Liver (tissue), 3 donors: ENCODE data around the gene PCNX2.

Experiments
- EGR1 ChIP-seq, 2 donors: IDR thresholded peaks; 2 replicates each; pipeline ENCODE4 v1.6.1; 2016 to 2018; ENCODE audit warnings: antibody characterized with exemption in 2 of 2, low read depth in 2 of 2
- FOXA1 ChIP-seq: IDR thresholded peaks from 2 replicates; pipeline ENCODE4 v1.6.1; 2016; ENCODE audit warnings: antibody characterized with exemption
- SP1 ChIP-seq: IDR thresholded peaks from 2 replicates; pipeline ENCODE4 v1.6.1; 2018; ENCODE audit warnings: antibody characterized with exemption, mild to moderate bottlenecking
- TAF1 ChIP-seq: conservative IDR thresholded peaks from 2 replicates; pipeline ENCODE4 v1.6.1; 2016; ENCODE audit warnings: antibody characterized with exemption, mild to moderate bottlenecking
- YY1 ChIP-seq: IDR thresholded peaks from 2 replicates; pipeline ENCODE4 v1.6.1; 2016; ENCODE audit warnings: antibody characterized with exemption, mild to moderate bottlenecking
- TF ChIP-seq, protein P1 (sequence below): fragments of 150-350 bp; IDR thresholded peaks from 2 replicates; pipeline ENCODE4 v1.5.1; 2017; ENCODE audit warnings: improper control_type of control experiment, low read depth, low read length; ENCODE audit not compliant: missing input control
- TF ChIP-seq, protein P2 (sequence below): IDR thresholded peaks from 2 replicates; pipeline ENCODE4 v1.6.1; 2016; ENCODE audit warnings: antibody characterized with exemption
- TF ChIP-seq, protein P3 (sequence below): IDR thresholded peaks from 2 replicates; pipeline ENCODE4 v1.6.1; 2016; ENCODE audit warnings: antibody characterized with exemption, mild to moderate bottlenecking
- donor health status: healthy.
- donor health status: healthy.

- TF ChIP-seq, protein P1, sequence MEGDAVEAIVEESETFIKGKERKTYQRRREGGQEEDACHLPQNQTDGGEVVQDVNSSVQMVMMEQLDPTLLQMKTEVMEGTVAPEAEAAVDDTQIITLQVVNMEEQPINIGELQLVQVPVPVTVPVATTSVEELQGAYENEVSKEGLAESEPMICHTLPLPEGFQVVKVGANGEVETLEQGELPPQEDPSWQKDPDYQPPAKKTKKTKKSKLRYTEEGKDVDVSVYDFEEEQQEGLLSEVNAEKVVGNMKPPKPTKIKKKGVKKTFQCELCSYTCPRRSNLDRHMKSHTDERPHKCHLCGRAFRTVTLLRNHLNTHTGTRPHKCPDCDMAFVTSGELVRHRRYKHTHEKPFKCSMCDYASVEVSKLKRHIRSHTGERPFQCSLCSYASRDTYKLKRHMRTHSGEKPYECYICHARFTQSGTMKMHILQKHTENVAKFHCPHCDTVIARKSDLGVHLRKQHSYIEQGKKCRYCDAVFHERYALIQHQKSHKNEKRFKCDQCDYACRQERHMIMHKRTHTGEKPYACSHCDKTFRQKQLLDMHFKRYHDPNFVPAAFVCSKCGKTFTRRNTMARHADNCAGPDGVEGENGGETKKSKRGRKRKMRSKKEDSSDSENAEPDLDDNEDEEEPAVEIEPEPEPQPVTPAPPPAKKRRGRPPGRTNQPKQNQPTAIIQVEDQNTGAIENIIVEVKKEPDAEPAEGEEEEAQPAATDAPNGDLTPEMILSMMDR, result no peak
- TF ChIP-seq SP1 (no peak), TAF1 (no peak), EGR1 (IDR thresholded peaks at IDR 0.05; ENCODE audit: low read depth in 2 of 2) (no peak), FOXA1 (no peak), YY1 (no peak)
- TF ChIP-seq, protein P2, sequence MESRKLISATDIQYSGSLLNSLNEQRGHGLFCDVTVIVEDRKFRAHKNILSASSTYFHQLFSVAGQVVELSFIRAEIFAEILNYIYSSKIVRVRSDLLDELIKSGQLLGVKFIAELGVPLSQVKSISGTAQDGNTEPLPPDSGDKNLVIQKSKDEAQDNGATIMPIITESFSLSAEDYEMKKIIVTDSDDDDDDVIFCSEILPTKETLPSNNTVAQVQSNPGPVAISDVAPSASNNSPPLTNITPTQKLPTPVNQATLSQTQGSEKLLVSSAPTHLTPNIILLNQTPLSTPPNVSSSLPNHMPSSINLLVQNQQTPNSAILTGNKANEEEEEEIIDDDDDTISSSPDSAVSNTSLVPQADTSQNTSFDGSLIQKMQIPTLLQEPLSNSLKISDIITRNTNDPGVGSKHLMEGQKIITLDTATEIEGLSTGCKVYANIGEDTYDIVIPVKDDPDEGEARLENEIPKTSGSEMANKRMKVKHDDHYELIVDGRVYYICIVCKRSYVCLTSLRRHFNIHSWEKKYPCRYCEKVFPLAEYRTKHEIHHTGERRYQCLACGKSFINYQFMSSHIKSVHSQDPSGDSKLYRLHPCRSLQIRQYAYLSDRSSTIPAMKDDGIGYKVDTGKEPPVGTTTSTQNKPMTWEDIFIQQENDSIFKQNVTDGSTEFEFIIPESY, result no peak
- TF ChIP-seq, protein P3, sequence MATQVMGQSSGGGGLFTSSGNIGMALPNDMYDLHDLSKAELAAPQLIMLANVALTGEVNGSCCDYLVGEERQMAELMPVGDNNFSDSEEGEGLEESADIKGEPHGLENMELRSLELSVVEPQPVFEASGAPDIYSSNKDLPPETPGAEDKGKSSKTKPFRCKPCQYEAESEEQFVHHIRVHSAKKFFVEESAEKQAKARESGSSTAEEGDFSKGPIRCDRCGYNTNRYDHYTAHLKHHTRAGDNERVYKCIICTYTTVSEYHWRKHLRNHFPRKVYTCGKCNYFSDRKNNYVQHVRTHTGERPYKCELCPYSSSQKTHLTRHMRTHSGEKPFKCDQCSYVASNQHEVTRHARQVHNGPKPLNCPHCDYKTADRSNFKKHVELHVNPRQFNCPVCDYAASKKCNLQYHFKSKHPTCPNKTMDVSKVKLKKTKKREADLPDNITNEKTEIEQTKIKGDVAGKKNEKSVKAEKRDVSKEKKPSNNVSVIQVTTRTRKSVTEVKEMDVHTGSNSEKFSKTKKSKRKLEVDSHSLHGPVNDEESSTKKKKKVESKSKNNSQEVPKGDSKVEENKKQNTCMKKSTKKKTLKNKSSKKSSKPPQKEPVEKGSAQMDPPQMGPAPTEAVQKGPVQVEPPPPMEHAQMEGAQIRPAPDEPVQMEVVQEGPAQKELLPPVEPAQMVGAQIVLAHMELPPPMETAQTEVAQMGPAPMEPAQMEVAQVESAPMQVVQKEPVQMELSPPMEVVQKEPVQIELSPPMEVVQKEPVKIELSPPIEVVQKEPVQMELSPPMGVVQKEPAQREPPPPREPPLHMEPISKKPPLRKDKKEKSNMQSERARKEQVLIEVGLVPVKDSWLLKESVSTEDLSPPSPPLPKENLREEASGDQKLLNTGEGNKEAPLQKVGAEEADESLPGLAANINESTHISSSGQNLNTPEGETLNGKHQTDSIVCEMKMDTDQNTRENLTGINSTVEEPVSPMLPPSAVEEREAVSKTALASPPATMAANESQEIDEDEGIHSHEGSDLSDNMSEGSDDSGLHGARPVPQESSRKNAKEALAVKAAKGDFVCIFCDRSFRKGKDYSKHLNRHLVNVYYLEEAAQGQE, result no peak
Observed at GRCh38 chr1:233064988-233065387, 230.5 kb downstream of the PCNX2 start.
